Progenitor cell of endocrine pancreas (in vitro differentiated cells): Measurements from ENCODE around the gene NRG2. TPM values are rescaled to one million over a fixed set of nuclear protein-coding genes. Genes with fewer than 3 reads are reported as not detected.

Experiments used
- DNase-seq: peaks from one replicate; pipeline ENCODE4 v3.0.0; 2021; ENCODE audit warnings: low spot score; ENCODE audit not compliant: unreplicated experiment
- H3K27ac Mint-ChIP-seq: 2 replicates; pipeline ENCODE4 v1.8.0; 2021; ENCODE audit warnings: mild to moderate bottlenecking, moderate library complexity, mixed read lengths
- H3K27me3 Mint-ChIP-seq: 2 replicates; pipeline ENCODE4 v1.8.0; 2021; ENCODE audit warnings: mixed read lengths
- H3K36me3 Mint-ChIP-seq: 2 replicates; pipeline ENCODE4 v1.8.0; 2022; ENCODE audit warnings: mixed read lengths; ENCODE audit not compliant: insufficient read depth
- H3K4me1 Mint-ChIP-seq: 2 replicates; pipeline ENCODE4 v1.8.0; 2021; ENCODE audit warnings: low read depth, mixed read lengths
- H3K4me3 Mint-ChIP-seq: 2 replicates; pipeline ENCODE4 v1.8.0; 2021; ENCODE audit warnings: low read depth, mild to moderate bottlenecking, moderate library complexity, mixed read lengths
- H3K9me3 Mint-ChIP-seq: 2 replicates; pipeline ENCODE4 v1.8.0; 2021; ENCODE audit warnings: low read depth, mixed read lengths
- CTCF ChIP-seq: fragments of 200-600 bp; sonication (generic); IDR thresholded peaks from one replicate; pipeline ENCODE4 v1.5.0; 2021; ENCODE audit warnings: antibody characterized with exemption, mild to moderate bottlenecking; ENCODE audit not compliant: unreplicated experiment
- total RNA-seq: library from RNA; stranded (reverse); gene quantifications from 2 replicates; pipeline ENCODE4 v1.2.1, GENCODE V29; 2021

NRG2 gene
- total RNA-seq, 1 donor from 2014 or later, result 5.5 TPM

- no peaks in the 10 kb centered on the region for H3K4me1 Mint-ChIP-seq
- no peak overlapping the region for H3K27ac Mint-ChIP-seq
- no peak for DNase-seq
- H3K36me3 Mint-ChIP-seq, result no peaks in the 10 kb centered on the region
- no peak for TF ChIP-seq CTCF
- no peak overlapping the region for H3K4me3 Mint-ChIP-seq
- no peaks in the 10 kb centered on the region for H3K9me3 Mint-ChIP-seq
- peaks cover 4% of the 10 kb centered on the region for H3K27me3 Mint-ChIP-seq
These were observed 116.1 kb downstream of the NRG2 start for GRCh38 chr5:139926797-139927503.

- Mint-ChIP-seq H3K4me1 (no peaks in the 10 kb centered on the region), H3K9me3 (no peaks in the 10 kb centered on the region), H3K27ac (no peak overlapping the region), H3K27me3 (peaks cover 7% of the 10 kb centered on the region), H3K4me3 (no peak overlapping the region), H3K36me3 (no peaks in the 10 kb centered on the region)
- DNase-seq, result no peak
- TF ChIP-seq CTCF, result no peak
These were observed 117.2 kb downstream of the NRG2 start for GRCh38 chr5:139925650-139926640.

- no peak for TF ChIP-seq CTCF
- no peaks in the 10 kb centered on the region for H3K4me1 Mint-ChIP-seq
- no peak overlapping the region for H3K4me3 Mint-ChIP-seq
- no peak overlapping the region for H3K27ac Mint-ChIP-seq
- no peak for DNase-seq
- H3K36me3 Mint-ChIP-seq, result no peaks in the 10 kb centered on the region
- no peaks in the 10 kb centered on the region for H3K9me3 Mint-ChIP-seq
- peaks cover 7% of the 10 kb centered on the region for H3K27me3 Mint-ChIP-seq
These were observed 117.9 kb downstream of the NRG2 start for GRCh38 chr5:139925216-139925562.

- Mint-ChIP-seq H3K4me1 (no peaks in the 10 kb centered on the region), H3K36me3 (no peaks in the 10 kb centered on the region), H3K9me3 (no peaks in the 10 kb centered on the region), H3K4me3 (no peak overlapping the region), H3K27me3 (peaks cover 7% of the 10 kb centered on the region), H3K27ac (no peak overlapping the region)
- DNase-seq, result no peak
- no peak for TF ChIP-seq CTCF
These were observed 118.5 kb downstream of the NRG2 start for GRCh38 chr5:139924294-139925215.

GRCh38 chr5:139919308-139919707, 123.8 kb downstream of the NRG2 start:
- DNase-seq, result no peak
- H3K27me3 Mint-ChIP-seq, result peaks cover 8% of the 10 kb centered on the region
- H3K27ac Mint-ChIP-seq, result no peak overlapping the region
- H3K36me3 Mint-ChIP-seq, result no peaks in the 10 kb centered on the region
- no peaks in the 10 kb centered on the region for H3K4me1 Mint-ChIP-seq
- no peak overlapping the region for H3K4me3 Mint-ChIP-seq
- TF ChIP-seq CTCF, result no peak
- peaks cover 4% of the 10 kb centered on the region for H3K9me3 Mint-ChIP-seq
